Caco-2 (cell line): ENCODE results near the gene ADGRV1. TPM values are rescaled to one million over a fixed set of nuclear protein-coding genes. Genes with fewer than 3 reads are reported as not detected.

ENCODE experiments used
- BruUV-seq: library from RNA; stranded (reverse); fragments of 400-500 nt; replicated peaks from 2 replicates; lab custom pipeline; 2021; lab: Mats Ljungman, UMichigan
- CTCF ChIA-PET: fragments of 300-600 bp; sonication (Branson Sonifier 250); formaldehyde crosslinking; loops from one replicate; lab custom pipeline; 2022; ENCODE audit warnings: antibody characterized with exemption; lab: Charles Lee
- POLR2A ChIA-PET: fragments of 300-600 bp; sonication (Branson Sonifier 250); formaldehyde crosslinking; loops from one replicate; lab custom pipeline; 2022; ENCODE audit warnings: antibody characterized with exemption; lab: Charles Lee
- DNase-seq, 2 experiments: peaks; one replicate each; pipeline versions ENCODE4 v3.0.0 to v3.0.0-alpha.2; 2020 to 2022
- H3K27me3 ChIP-seq: replicated peaks from 2 replicates; pipeline ENCODE4 v1.6.0; 2011; ENCODE audit warnings: low read length; ENCODE audit not compliant: control insufficient read depth, insufficient read depth
- H3K36me3 ChIP-seq: 2 replicates; pipeline ENCODE4 v1.5.1; 2011; ENCODE audit warnings: low read length; ENCODE audit not compliant: control insufficient read depth, insufficient read depth
- H3K4me1 ChIP-seq: fragments of 250-450 bp; sonication (Bioruptor Pico); 2 replicates; pipeline ENCODE4 v1.5.1; 2020; ENCODE audit warnings: mild to moderate bottlenecking
- H3K4me3 ChIP-seq: 2 replicates; pipeline ENCODE4 v1.5.1; 2011; ENCODE audit warnings: low read depth, mild to moderate bottlenecking, control low read depth, low read length
- H3K9me3 ChIP-seq: fragments of 250-450 bp; sonication (Bioruptor Pico); 2 replicates; pipeline ENCODE4 v1.5.1; 2020; ENCODE audit warnings: mild to moderate bottlenecking, moderate library complexity
- H3K27ac Mint-ChIP-seq: one replicate; pipeline ENCODE4 v1.8.0; 2022; ENCODE audit warnings: mixed read lengths; ENCODE audit not compliant: unreplicated experiment
- H3K27me3 Mint-ChIP-seq: one replicate; pipeline ENCODE4 v1.8.0; 2022; ENCODE audit warnings: mixed read lengths; ENCODE audit not compliant: insufficient read depth, unreplicated experiment
- H3K36me3 Mint-ChIP-seq: one replicate; pipeline ENCODE4 v1.8.0; 2022; ENCODE audit warnings: mild to moderate bottlenecking, mixed read lengths; ENCODE audit not compliant: insufficient read depth, unreplicated experiment
- H3K4me1 Mint-ChIP-seq: one replicate; pipeline ENCODE4 v1.8.0; 2022; ENCODE audit warnings: low read depth, mixed read lengths; ENCODE audit not compliant: unreplicated experiment
- H3K4me3 Mint-ChIP-seq: one replicate; pipeline ENCODE4 v1.8.0; 2022; ENCODE audit warnings: mild to moderate bottlenecking, moderate library complexity, mixed read lengths; ENCODE audit not compliant: unreplicated experiment
- H3K9me3 Mint-ChIP-seq: one replicate; pipeline ENCODE4 v1.8.0; 2022; ENCODE audit warnings: mixed read lengths; ENCODE audit not compliant: unreplicated experiment
- intact Hi-C: fragments of 100-400 bp; cut with micrococcal nuclease; formaldehyde crosslinking; loops from one replicate; pipeline ENCODE4 v1.10.0; 2022; ENCODE audit not compliant: unreplicated experiment
- total RNA-seq: library from RNA; stranded (reverse); gene quantifications from 2 replicates; pipeline ENCODE4 v1.2.3, GENCODE V29; 2022
- TF ChIP-seq, protein P1 (sequence below), 2 experiments: fragments of 200-600 bp in 1 of 2; IDR thresholded peaks; 1 replicate in 1 of 2; 2 replicates in 1 of 2; pipeline versions ENCODE4 v1.5.1 to v1.8.0; 2011 to 2022; ENCODE audit warnings: antibody characterized with exemption in 1 of 2, control low read depth in 1 of 2, inconsistent platforms in 1 of 2, low read depth in 1 of 2, low read length in 1 of 2, mild to moderate bottlenecking in 1 of 2, moderate library complexity in 1 of 2; ENCODE audit not compliant: insufficient read depth in 1 of 2, severe bottlenecking in 1 of 2, unreplicated experiment in 1 of 2

Gene ADGRV1
- total RNA-seq, 1 experiment from 2014 or later: 23.2 TPM

DNA sequence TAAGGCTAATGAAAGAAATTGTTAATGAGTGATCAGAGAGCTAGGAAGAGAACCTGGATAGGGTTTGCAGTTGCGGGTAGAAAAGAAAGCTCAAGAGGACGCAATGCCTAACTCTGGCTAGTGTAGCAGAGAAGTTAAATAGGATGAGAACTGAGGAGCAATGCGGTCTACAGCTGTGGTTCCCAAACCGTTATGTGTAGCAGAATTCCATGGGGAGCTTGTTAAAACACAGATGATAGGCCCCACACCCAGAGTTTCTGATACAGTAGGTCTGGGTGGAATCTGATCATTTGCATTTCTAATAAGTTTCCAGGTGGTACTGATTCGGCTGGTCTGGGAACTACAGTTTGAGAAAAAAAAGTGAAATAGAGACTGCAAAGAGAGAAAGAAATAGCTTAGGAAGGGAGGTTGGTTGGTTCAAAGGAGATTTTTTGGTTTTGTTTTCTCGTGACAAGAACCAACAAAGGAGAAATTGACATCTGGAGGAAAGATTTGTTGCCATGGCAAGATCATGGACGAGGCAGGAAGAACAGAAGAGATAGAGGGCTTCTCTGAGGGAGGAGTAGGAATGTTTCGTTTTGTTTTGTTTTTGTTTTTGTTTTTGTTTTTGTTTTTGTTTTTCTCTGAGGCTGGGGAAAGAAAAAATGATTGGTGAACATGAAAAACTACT, 548.4 kb downstream of the ADGRV1 start:
- intact Hi-C loops: no loop called here

DNA sequence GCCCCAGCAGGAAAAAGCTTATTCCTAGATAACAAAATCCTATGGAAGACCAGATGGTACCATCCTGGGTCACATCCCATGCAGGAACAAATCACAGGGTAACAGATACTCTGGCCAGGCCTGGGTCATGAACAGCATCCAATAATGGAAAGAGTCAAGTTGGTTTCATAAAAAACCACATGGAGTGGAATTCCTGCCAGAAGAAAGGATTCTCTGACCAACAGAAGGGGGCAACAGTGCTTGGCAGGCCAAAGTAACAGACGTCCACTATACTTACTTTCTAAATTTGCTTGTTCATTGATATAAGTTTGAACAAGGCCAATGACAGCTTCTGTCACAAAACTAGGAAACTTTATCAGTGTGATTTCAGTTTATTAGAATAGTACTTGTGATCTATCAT, 551.0 kb downstream of the ADGRV1 start:
- Histone ChIP-seq H3K4me1 (no peaks in the 10 kb centered on the region), H3K27me3 (no peaks in the 10 kb centered on the region), H3K9me3 (peaks cover 3% of the 10 kb centered on the region; the same call in 1 of the 2 replicates), H3K4me3 (no peak overlapping the region), H3K36me3 (no peaks in the 10 kb centered on the region)
- no TSS peak for BruUV-seq
- ChIA-PET CTCF (no interaction called here), POLR2A (no interaction called here)
- intact Hi-C loops: no loop called here
- TF ChIP-seq, protein P1, sequence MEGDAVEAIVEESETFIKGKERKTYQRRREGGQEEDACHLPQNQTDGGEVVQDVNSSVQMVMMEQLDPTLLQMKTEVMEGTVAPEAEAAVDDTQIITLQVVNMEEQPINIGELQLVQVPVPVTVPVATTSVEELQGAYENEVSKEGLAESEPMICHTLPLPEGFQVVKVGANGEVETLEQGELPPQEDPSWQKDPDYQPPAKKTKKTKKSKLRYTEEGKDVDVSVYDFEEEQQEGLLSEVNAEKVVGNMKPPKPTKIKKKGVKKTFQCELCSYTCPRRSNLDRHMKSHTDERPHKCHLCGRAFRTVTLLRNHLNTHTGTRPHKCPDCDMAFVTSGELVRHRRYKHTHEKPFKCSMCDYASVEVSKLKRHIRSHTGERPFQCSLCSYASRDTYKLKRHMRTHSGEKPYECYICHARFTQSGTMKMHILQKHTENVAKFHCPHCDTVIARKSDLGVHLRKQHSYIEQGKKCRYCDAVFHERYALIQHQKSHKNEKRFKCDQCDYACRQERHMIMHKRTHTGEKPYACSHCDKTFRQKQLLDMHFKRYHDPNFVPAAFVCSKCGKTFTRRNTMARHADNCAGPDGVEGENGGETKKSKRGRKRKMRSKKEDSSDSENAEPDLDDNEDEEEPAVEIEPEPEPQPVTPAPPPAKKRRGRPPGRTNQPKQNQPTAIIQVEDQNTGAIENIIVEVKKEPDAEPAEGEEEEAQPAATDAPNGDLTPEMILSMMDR (IDR thresholded peaks at IDR 0.05; ENCODE audit: insufficient read depth in 1 of 2, low read depth in 1 of 2, low read length in 1 of 2, severe bottlenecking in 1 of 2, unreplicated experiment in 1 of 2): no peak
- no peaks in the 10 kb centered on the region for H3K27me3 Mint-ChIP-seq
- no peak overlapping the region for H3K27ac Mint-ChIP-seq
- no peaks in the 10 kb centered on the region for H3K36me3 Mint-ChIP-seq
- H3K4me1 Mint-ChIP-seq: peaks cover 13% of the 10 kb centered on the region
- H3K4me3 Mint-ChIP-seq: no peak overlapping the region
- peaks cover 8% of the 10 kb centered on the region for H3K9me3 Mint-ChIP-seq
- DNase-seq: no peak

More for the DNA sequence above, 548.4 kb downstream of the ADGRV1 start:
- Mint-ChIP-seq H3K4me3 (no peak overlapping the region), H3K27ac (no peak overlapping the region), H3K4me1 (peaks cover 13% of the 10 kb centered on the region), H3K27me3 (no peaks in the 10 kb centered on the region), H3K36me3 (no peaks in the 10 kb centered on the region), H3K9me3 (peaks cover 8% of the 10 kb centered on the region)
- BruUV-seq: no TSS peak
- Histone ChIP-seq H3K36me3 (no peaks in the 10 kb centered on the region), H3K4me3 (no peak overlapping the region), H3K4me1 (no peaks in the 10 kb centered on the region), H3K27me3 (no peaks in the 10 kb centered on the region), H3K9me3 (peaks cover 3% of the 10 kb centered on the region; the same call in 1 of the 2 replicates)
- DNase-seq: no peak
- ChIA-PET POLR2A (interaction anchor here (0.6 kb wide), 1 partner anchor 274 kb away, joined by 3 read pairs; no protein-coding TSS in a partner anchor), CTCF (no interaction called here)
- TF ChIP-seq, protein P1 (IDR thresholded peaks at IDR 0.05; ENCODE audit: insufficient read depth in 1 of 2, low read depth in 1 of 2, low read length in 1 of 2, severe bottlenecking in 1 of 2, unreplicated experiment in 1 of 2): no peak

DNA sequence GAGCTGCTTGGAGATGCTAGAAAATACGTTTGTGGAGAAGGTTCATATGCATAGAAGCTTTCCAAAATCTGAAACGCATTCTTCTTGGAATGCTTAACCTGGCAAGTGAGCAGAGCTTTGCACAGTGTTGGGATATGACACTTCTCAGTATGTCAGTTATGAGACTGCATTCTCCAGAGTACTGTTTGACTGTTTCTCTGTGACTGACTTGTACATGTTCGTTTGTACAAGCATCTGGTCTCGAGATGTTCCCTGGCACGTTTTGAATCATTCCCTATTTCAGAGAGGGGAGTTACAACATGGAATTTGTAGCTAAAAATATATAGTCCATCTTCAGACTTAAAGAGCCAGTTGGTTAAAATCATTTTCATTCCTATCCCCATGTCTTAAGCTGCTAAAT, 552.1 kb downstream of the ADGRV1 start:
- Mint-ChIP-seq H3K9me3 (peaks cover 8% of the 10 kb centered on the region), H3K4me3 (no peak overlapping the region), H3K27me3 (no peaks in the 10 kb centered on the region), H3K36me3 (no peaks in the 10 kb centered on the region), H3K27ac (no peak overlapping the region), H3K4me1 (peaks cover 13% of the 10 kb centered on the region)
- POLR2A ChIA-PET: no interaction called here
- DNase-seq: no peak
- CTCF ChIA-PET: no interaction called here
- Histone ChIP-seq H3K27me3 (no peaks in the 10 kb centered on the region), H3K4me1 (no peaks in the 10 kb centered on the region), H3K9me3 (peaks cover 3% of the 10 kb centered on the region; the same call in 1 of the 2 replicates), H3K36me3 (no peaks in the 10 kb centered on the region), H3K4me3 (no peak overlapping the region)
- intact Hi-C loops: no loop called here
- TF ChIP-seq, protein P1 (IDR thresholded peaks at IDR 0.05; ENCODE audit: insufficient read depth in 1 of 2, low read depth in 1 of 2, low read length in 1 of 2, severe bottlenecking in 1 of 2, unreplicated experiment in 1 of 2): no peak
- BruUV-seq: no TSS peak
